Type B pancreatic cell (in vitro differentiated cells): ENCODE results near the gene RAI1. TPM values are rescaled to one million over a fixed set of nuclear protein-coding genes. Genes with fewer than 3 reads are reported as not detected.
A peak's percentile ranks its signal among the peaks of the same experiment; 100 is the strongest.
"Not testable (repeated sequence)": the region's sequence is repeated elsewhere in the genome, so short reads cannot be mapped to it uniquely, and the experiment has no call there.

ENCODE experiments used
- DNase-seq: peaks from one replicate; pipeline ENCODE4 v3.0.0; 2021; ENCODE audit warnings: mixed read lengths; ENCODE audit not compliant: unreplicated experiment; ENCODE audit errors: extremely low spot score
- H3K27ac Mint-ChIP-seq: 2 replicates; pipeline ENCODE4 v1.8.0; 2021; ENCODE audit warnings: mild to moderate bottlenecking, mixed read lengths
- H3K27me3 Mint-ChIP-seq: 2 replicates; pipeline ENCODE4 v1.8.0; 2021; ENCODE audit warnings: mixed read lengths
- H3K36me3 Mint-ChIP-seq: 2 replicates; pipeline ENCODE4 v1.8.0; 2021; ENCODE audit warnings: mixed read lengths
- H3K4me1 Mint-ChIP-seq: one replicate; pipeline ENCODE4 v1.8.0; 2021; ENCODE audit warnings: mixed read lengths; ENCODE audit not compliant: unreplicated experiment
- H3K4me3 Mint-ChIP-seq: 2 replicates; pipeline ENCODE4 v1.8.0; 2021; ENCODE audit warnings: mild to moderate bottlenecking, mixed read lengths
- H3K9me3 Mint-ChIP-seq: 2 replicates; pipeline ENCODE4 v1.8.0; 2021; ENCODE audit warnings: mixed read lengths
- CTCF ChIP-seq: fragments of 200-600 bp; sonication (generic); conservative IDR thresholded peaks from 2 replicates; pipeline ENCODE4 v1.5.0; 2021; ENCODE audit warnings: antibody characterized with exemption, mild to moderate bottlenecking
- long read RNA-seq: library from polyadenylated mRNA; unstranded; transcript quantifications from one replicate; pipeline ENCODE4 v2.0.0, GENCODE V29; 2020
- total RNA-seq: library from RNA; stranded (reverse); gene quantifications from 2 replicates; pipeline ENCODE4 v1.2.1, GENCODE V29; 2021; ENCODE audit warnings: low replicate concordance

RAI1 gene
- 61.1 and 61.3 TPM in 2 replicates for total RNA-seq
- long read RNA-seq, partial matches to known transcripts, result 0 of 4 reads
- long read RNA-seq, other reads (novel, unspliced or antisense), result 4 of 4 reads

- no peaks in the 10 kb centered on the region for H3K9me3 Mint-ChIP-seq
- peaks cover 3% of the 10 kb centered on the region for H3K27me3 Mint-ChIP-seq
Measured at GRCh38 chr17:17681187-17681743, at the start of gene RAI1. RAI1 (plus strand) TSS chr17:17681458; CDS start chr17:17792949, 111,491 bp downstream.

GRCh38 chr17:17632690-17633089 lies 48.6 kb upstream of the RAI1 start:
- H3K4me1 Mint-ChIP-seq, result not testable (repeated sequence)

More at GRCh38 chr17:17681187-17681743, at the start of gene RAI1:
- peak; percentile 86 for TF ChIP-seq CTCF
- Mint-ChIP-seq H3K4me1 (peaks cover 47% of the 10 kb centered on the region), H3K4me3 (peak within 1 kb of the TSS; percentile 88), H3K27ac (peak within 1 kb of the TSS; percentile 70), H3K36me3 (no peaks in the 10 kb centered on the region)
- DNase-seq, result peak; percentile 88

GRCh38 chr17:17633310-17633709 lies 47.9 kb upstream of the RAI1 start:
- H3K27me3 Mint-ChIP-seq, result peaks cover 4% of the 10 kb centered on the region
- DNase-seq, result no peak
- H3K9me3 Mint-ChIP-seq, result no peaks in the 10 kb centered on the region
- H3K4me3 Mint-ChIP-seq, result no peak overlapping the region
- no peak overlapping the region for H3K27ac Mint-ChIP-seq
- H3K36me3 Mint-ChIP-seq, result no peaks in the 10 kb centered on the region
- peaks cover 4% of the 10 kb centered on the region for H3K4me1 Mint-ChIP-seq
- TF ChIP-seq CTCF, result no peak

More at GRCh38 chr17:17632690-17633089, 48.6 kb upstream of the RAI1 start:
- not testable (repeated sequence) for H3K27ac Mint-ChIP-seq, DNase-seq, H3K36me3 Mint-ChIP-seq, H3K9me3 Mint-ChIP-seq, H3K27me3 Mint-ChIP-seq, H3K4me3 Mint-ChIP-seq

- H3K4me1 Mint-ChIP-seq, result no peaks in the 10 kb centered on the region
- no peaks in the 10 kb centered on the region for H3K36me3 Mint-ChIP-seq
- H3K27me3 Mint-ChIP-seq, result no peaks in the 10 kb centered on the region
- H3K9me3 Mint-ChIP-seq, result no peaks in the 10 kb centered on the region
- no peak overlapping the region for H3K27ac Mint-ChIP-seq
- DNase-seq, result no peak
- H3K4me3 Mint-ChIP-seq, result no peak overlapping the region
- no peak for TF ChIP-seq CTCF
Measured at GRCh38 chr17:17635126-17635525, 46.1 kb upstream of the RAI1 start.

GRCh38 chr17:17635537-17636271 lies 45.6 kb upstream of the RAI1 start:
- not testable (repeated sequence) for H3K4me1 Mint-ChIP-seq, DNase-seq, H3K27ac Mint-ChIP-seq, H3K9me3 Mint-ChIP-seq, H3K36me3 Mint-ChIP-seq, H3K4me3 Mint-ChIP-seq, H3K27me3 Mint-ChIP-seq

- H3K27ac Mint-ChIP-seq, result no peak overlapping the region
- H3K4me1 Mint-ChIP-seq, result no peaks in the 10 kb centered on the region
- no peaks in the 10 kb centered on the region for H3K36me3 Mint-ChIP-seq
- no peaks in the 10 kb centered on the region for H3K9me3 Mint-ChIP-seq
- DNase-seq, result no peak
- TF ChIP-seq CTCF, result no peak
- H3K27me3 Mint-ChIP-seq, result no peaks in the 10 kb centered on the region
- H3K4me3 Mint-ChIP-seq, result no peak overlapping the region
Measured at GRCh38 chr17:17636272-17636885, 44.9 kb upstream of the RAI1 start.
